Upper lobe of right lung (tissue), 1 donor: ENCODE results near the gene GSDME. TPM values are rescaled to one million over a fixed set of nuclear protein-coding genes. Genes with fewer than 3 reads are reported as not detected.

Experiments used
- ATAC-seq: fragments of 200-7000 bp; cut with Tn5 transposase; one replicate; pipeline ENCODE4 v1.9.1; 2020; ENCODE audit warnings: mild to moderate bottlenecking, moderate library complexity
- DNase-seq: peaks from one replicate; pipeline ENCODE4 v3.0.0-alpha.2; 2020
- H3K27ac ChIP-seq: fragments of 200-600 bp; one replicate; pipeline ENCODE4 v1.8.0; 2022
- H3K27me3 ChIP-seq: fragments of 200-600 bp; one replicate; pipeline ENCODE4 v1.8.0; 2022; ENCODE audit warnings: mild to moderate bottlenecking
- H3K36me3 ChIP-seq: fragments of 200-600 bp; one replicate; pipeline ENCODE4 v1.8.0; 2022
- H3K4me1 ChIP-seq: fragments of 200-600 bp; one replicate; pipeline ENCODE4 v1.8.0; 2022
- H3K4me3 ChIP-seq: fragments of 200-600 bp; one replicate; pipeline ENCODE4 v1.8.0; 2022; ENCODE audit warnings: mild to moderate bottlenecking
- H3K9me3 ChIP-seq: fragments of 200-600 bp; one replicate; pipeline ENCODE4 v1.8.0; 2022
- CTCF ChIP-seq: fragments of 200-600 bp; IDR thresholded peaks from one replicate; pipeline ENCODE4 v1.8.0; 2022; ENCODE audit warnings: antibody characterized with exemption
- intact Hi-C: fragments of 100-400 bp; cut with DNase I; formaldehyde crosslinking; loops from one replicate; pipeline ENCODE4 v1.11.0; 2022
- total RNA-seq: library from RNA; stranded (reverse); fragmentation: NEBNext Ultra II Directional; extraction: Animal tissue kit (Norgen Biotek cat#: 25700); gene quantifications from one replicate; pipeline ENCODE4 v1.2.1, GENCODE V29; 2021
- donor health status: DM: no; HTN: yes; CAD: no; lungs with severe emphysema.

The GSDME gene
- total RNA-seq, 1 donor from 2014 or later: 13.4 TPM

GRCh38 chr7:24752073-24752800 lies 5.0 kb downstream of the GSDME start:
- ATAC-seq: no peak
- intact Hi-C loops: no loop called here

GRCh38 chr7:24751484-24751883 lies 5.8 kb downstream of the GSDME start:
- Histone ChIP-seq H3K36me3 (no peaks in the 10 kb centered on the region), H3K27ac (no peak overlapping the region), H3K27me3 (no peaks in the 10 kb centered on the region), H3K4me3 (no peak overlapping the region), H3K4me1 (no peaks in the 10 kb centered on the region), H3K9me3 (no peaks in the 10 kb centered on the region)
- intact Hi-C loops: no loop called here
- TF ChIP-seq CTCF: no peak
- DNase-seq (no peak), ATAC-seq (no peak)

More at GRCh38 chr7:24752073-24752800, 5.0 kb downstream of the GSDME start:
- Histone ChIP-seq H3K27me3 (no peaks in the 10 kb centered on the region), H3K4me1 (no peaks in the 10 kb centered on the region), H3K36me3 (no peaks in the 10 kb centered on the region), H3K27ac (no peak overlapping the region), H3K9me3 (no peaks in the 10 kb centered on the region), H3K4me3 (no peak overlapping the region)
- DNase-seq: no peak
- TF ChIP-seq CTCF: no peak

- Histone ChIP-seq H3K36me3 (no peaks in the 10 kb centered on the region), H3K27me3 (no peaks in the 10 kb centered on the region), H3K27ac (no peak overlapping the region), H3K4me3 (no peak overlapping the region), H3K9me3 (no peaks in the 10 kb centered on the region), H3K4me1 (no peaks in the 10 kb centered on the region)
- intact Hi-C loops: no loop called here
- ATAC-seq (no peak), DNase-seq (no peak)
- TF ChIP-seq CTCF: no peak
Observed at GRCh38 chr7:24750441-24751055, 6.7 kb downstream of the GSDME start.

- no peak for TF ChIP-seq CTCF
Observed at GRCh38 chr7:24748521-24748920, 8.7 kb downstream of the GSDME start.

GRCh38 chr7:24745355-24745754 lies 11.9 kb downstream of the GSDME start:
- no peak for TF ChIP-seq CTCF
- no peaks in the 10 kb centered on the region for H3K4me1 ChIP-seq
- ATAC-seq (no peak), DNase-seq (no peak)
- no peaks in the 10 kb centered on the region for H3K9me3 ChIP-seq
- H3K4me3 ChIP-seq: no peak overlapping the region
- H3K36me3 ChIP-seq: no peaks in the 10 kb centered on the region
- H3K27me3 ChIP-seq: no peaks in the 10 kb centered on the region
- intact Hi-C loops: no loop called here
- no peak overlapping the region for H3K27ac ChIP-seq

More at GRCh38 chr7:24748521-24748920, 8.7 kb downstream of the GSDME start:
- Histone ChIP-seq H3K4me1 (no peaks in the 10 kb centered on the region), H3K27ac (no peak overlapping the region), H3K27me3 (no peaks in the 10 kb centered on the region), H3K9me3 (no peaks in the 10 kb centered on the region), H3K36me3 (no peaks in the 10 kb centered on the region), H3K4me3 (no peak overlapping the region)
- DNase-seq (no peak), ATAC-seq (no peak)
- intact Hi-C loops: no loop called here
